T-helper 1 cell treated with Interleukin-12 subunit alpha and Interleukin-12 subunit beta and Interleukin-4 antibody, amounts not matched to agents 30 μg/mL and 1 μg/mL, for 36 hours (primary cell): ENCODE data around the gene ZNF282.

ENCODE experiments used
- H3K27ac Mint-ChIP-seq: one replicate; pipeline ENCODE4 v1.8.0; 2021; ENCODE audit warnings: mild to moderate bottlenecking, mixed read lengths
- H3K27me3 Mint-ChIP-seq: one replicate; pipeline ENCODE4 v1.8.0; 2021; ENCODE audit warnings: low read depth, mixed read lengths
- H3K36me3 Mint-ChIP-seq: one replicate; pipeline ENCODE4 v1.8.0; 2021; ENCODE audit warnings: low read depth, mixed read lengths
- H3K4me1 Mint-ChIP-seq: one replicate; pipeline ENCODE4 v1.8.0; 2021; ENCODE audit warnings: low read depth, mixed read lengths
- H3K4me3 Mint-ChIP-seq: one replicate; pipeline ENCODE4 v1.8.0; 2021; ENCODE audit warnings: mild to moderate bottlenecking, moderate library complexity, mixed read lengths
- H3K9me3 Mint-ChIP-seq: one replicate; pipeline ENCODE4 v1.8.0; 2021; ENCODE audit warnings: mixed read lengths

The ZNF282 gene

GRCh38 chr7:149179241-149179640, 16.1 kb upstream of the ZNF282 start:
- no peak overlapping the region for H3K27ac Mint-ChIP-seq
- no peaks in the 10 kb centered on the region for H3K9me3 Mint-ChIP-seq
- no peak overlapping the region for H3K4me3 Mint-ChIP-seq
- H3K36me3 Mint-ChIP-seq = peaks cover 33% of the 10 kb centered on the region
- peaks cover 3% of the 10 kb centered on the region for H3K4me1 Mint-ChIP-seq
- no peaks in the 10 kb centered on the region for H3K27me3 Mint-ChIP-seq

- H3K4me3 Mint-ChIP-seq = no peak overlapping the region
- H3K27me3 Mint-ChIP-seq = no peaks in the 10 kb centered on the region
- peaks cover 33% of the 10 kb centered on the region for H3K36me3 Mint-ChIP-seq
- no peak overlapping the region for H3K27ac Mint-ChIP-seq
- no peaks in the 10 kb centered on the region for H3K9me3 Mint-ChIP-seq
- peaks cover 3% of the 10 kb centered on the region for H3K4me1 Mint-ChIP-seq
Measured at GRCh38 chr7:149180722-149181449, 14.5 kb upstream of the ZNF282 start.

GRCh38 chr7:149181450-149181790, 13.9 kb upstream of the ZNF282 start:
- H3K27me3 Mint-ChIP-seq = no peaks in the 10 kb centered on the region
- H3K36me3 Mint-ChIP-seq = peaks cover 30% of the 10 kb centered on the region
- peaks cover 3% of the 10 kb centered on the region for H3K4me1 Mint-ChIP-seq
- H3K27ac Mint-ChIP-seq = no peak overlapping the region
- no peaks in the 10 kb centered on the region for H3K9me3 Mint-ChIP-seq
- no peak overlapping the region for H3K4me3 Mint-ChIP-seq

GRCh38 chr7:149184274-149184673, 11.1 kb upstream of the ZNF282 start:
- Mint-ChIP-seq H3K36me3 (peaks cover 10% of the 10 kb centered on the region), H3K27ac (no peak overlapping the region), H3K4me3 (no peak overlapping the region), H3K4me1 (peaks cover 3% of the 10 kb centered on the region), H3K27me3 (peaks cover 9% of the 10 kb centered on the region), H3K9me3 (no peaks in the 10 kb centered on the region)

GRCh38 chr7:149188213-149188612, 7.1 kb upstream of the ZNF282 start:
- Mint-ChIP-seq H3K27ac (no peak overlapping the region), H3K27me3 (peaks cover 9% of the 10 kb centered on the region), H3K36me3 (no peaks in the 10 kb centered on the region), H3K4me1 (peaks cover 14% of the 10 kb centered on the region), H3K4me3 (no peak overlapping the region), H3K9me3 (no peaks in the 10 kb centered on the region)

GRCh38 chr7:149188637-149189259, 6.6 kb upstream of the ZNF282 start:
- Mint-ChIP-seq H3K4me3 (no peak overlapping the region), H3K27ac (no peak overlapping the region), H3K27me3 (peaks cover 9% of the 10 kb centered on the region), H3K36me3 (no peaks in the 10 kb centered on the region), H3K4me1 (peaks cover 12% of the 10 kb centered on the region), H3K9me3 (no peaks in the 10 kb centered on the region)

- peak overlapping the region; percentile 42 for H3K4me3 Mint-ChIP-seq
- H3K4me1 Mint-ChIP-seq = peaks cover 21% of the 10 kb centered on the region
Measured at GRCh38 chr7:149191851-149192250, 3.5 kb upstream of the ZNF282 start.

GRCh38 chr7:149194799-149195179, 557 bp upstream of the ZNF282 start:
- H3K4me3 Mint-ChIP-seq = peak overlapping the region; percentile 81
- H3K27me3 Mint-ChIP-seq = no peaks in the 10 kb centered on the region
- peak overlapping the region; percentile 41 for H3K27ac Mint-ChIP-seq
- peaks cover 40% of the 10 kb centered on the region for H3K4me1 Mint-ChIP-seq
- H3K9me3 Mint-ChIP-seq = no peaks in the 10 kb centered on the region
- H3K36me3 Mint-ChIP-seq = peaks cover 14% of the 10 kb centered on the region

More at GRCh38 chr7:149191851-149192250, 3.5 kb upstream of the ZNF282 start:
- Mint-ChIP-seq H3K27ac (peak overlapping the region; percentile 41), H3K9me3 (no peaks in the 10 kb centered on the region), H3K36me3 (no peaks in the 10 kb centered on the region), H3K27me3 (peaks cover 9% of the 10 kb centered on the region)

GRCh38 chr7:149196151-149196704, 882 bp downstream of the ZNF282 start:
- Mint-ChIP-seq H3K27ac (peak overlapping the region; percentile 89), H3K27me3 (no peaks in the 10 kb centered on the region), H3K9me3 (no peaks in the 10 kb centered on the region), H3K4me1 (peaks cover 39% of the 10 kb centered on the region), H3K36me3 (peaks cover 24% of the 10 kb centered on the region), H3K4me3 (peak overlapping the region; percentile 93)

GRCh38 chr7:149196705-149197171, 1.4 kb downstream of the ZNF282 start:
- H3K4me3 Mint-ChIP-seq = peak overlapping the region; percentile 93
- no peaks in the 10 kb centered on the region for H3K9me3 Mint-ChIP-seq
- no peaks in the 10 kb centered on the region for H3K27me3 Mint-ChIP-seq
- H3K4me1 Mint-ChIP-seq = peaks cover 37% of the 10 kb centered on the region
- peaks cover 26% of the 10 kb centered on the region for H3K36me3 Mint-ChIP-seq
- peak overlapping the region; percentile 89 for H3K27ac Mint-ChIP-seq

- Mint-ChIP-seq H3K27ac (peak overlapping the region; percentile 31), H3K4me1 (peaks cover 36% of the 10 kb centered on the region), H3K4me3 (peak overlapping the region; percentile 93), H3K9me3 (no peaks in the 10 kb centered on the region), H3K27me3 (no peaks in the 10 kb centered on the region), H3K36me3 (peaks cover 30% of the 10 kb centered on the region)
Measured at GRCh38 chr7:149197675-149198074, 2.3 kb downstream of the ZNF282 start.

GRCh38 chr7:149198161-149198816, 2.9 kb downstream of the ZNF282 start:
- Mint-ChIP-seq H3K27me3 (no peaks in the 10 kb centered on the region), H3K27ac (no peak overlapping the region), H3K4me3 (no peak overlapping the region), H3K4me1 (peaks cover 42% of the 10 kb centered on the region), H3K9me3 (no peaks in the 10 kb centered on the region), H3K36me3 (peaks cover 36% of the 10 kb centered on the region)

- Mint-ChIP-seq H3K27me3 (no peaks in the 10 kb centered on the region), H3K9me3 (no peaks in the 10 kb centered on the region), H3K4me1 (peaks cover 49% of the 10 kb centered on the region), H3K36me3 (peaks cover 45% of the 10 kb centered on the region), H3K27ac (peak overlapping the region; percentile 26), H3K4me3 (no peak overlapping the region)
Measured at GRCh38 chr7:149199234-149199995, 4.1 kb downstream of the ZNF282 start.

GRCh38 chr7:149202831-149203231, 7.5 kb downstream of the ZNF282 start:
- Mint-ChIP-seq H3K9me3 (no peaks in the 10 kb centered on the region), H3K36me3 (peaks cover 63% of the 10 kb centered on the region), H3K4me1 (peaks cover 40% of the 10 kb centered on the region), H3K4me3 (peak overlapping the region; percentile 62), H3K27me3 (no peaks in the 10 kb centered on the region), H3K27ac (peak overlapping the region; percentile 96)
